ENCODE data around the gene TRIP11. TPM values are rescaled to one million over a fixed set of nuclear protein-coding genes. Genes with fewer than 3 reads are reported as not detected.

Gene TRIP11
- total RNA-seq, 4 donors from 2014 or later = 23.3 to 59.1 (median 36.9) TPM

DNA sequence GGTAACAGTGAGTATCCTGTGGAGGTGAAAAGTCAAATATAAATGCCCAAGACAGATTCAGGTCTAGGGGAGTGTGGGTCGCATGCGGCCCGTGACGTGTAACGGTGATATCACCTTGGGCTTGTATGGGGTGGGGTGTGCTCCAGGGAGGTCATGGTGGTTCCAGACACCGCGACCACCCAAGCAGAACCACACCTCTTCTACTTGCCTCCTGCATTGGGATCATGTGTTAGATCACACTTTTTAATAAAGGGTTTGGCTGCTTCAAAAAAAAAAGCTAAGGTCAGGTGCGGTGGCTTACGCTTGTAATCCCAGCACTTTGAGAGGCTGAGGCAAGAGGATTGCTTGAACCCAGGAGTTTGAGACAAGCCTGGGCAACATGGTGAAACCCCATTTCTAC is 96.9 kb downstream of the TRIP11 start:
- no peak overlapping the region for H3K27ac ChIP-seq
- H3K9me3 ChIP-seq = no peaks in the 10 kb centered on the region
- peaks cover 4% of the 10 kb centered on the region for H3K36me3 ChIP-seq
- H3K27me3 ChIP-seq = peaks cover 11% of the 10 kb centered on the region
- DNase-seq (ENCODE audit: low spot score in 2 of 2) = no peak
- H3K4me1 ChIP-seq = peaks cover 15% of the 10 kb centered on the region
- H3K4me3 ChIP-seq = no peak overlapping the region
- 94% methylated on average over 9 of the region's 9 CpGs for WGBS
- no peak for TF ChIP-seq POLR2AphosphoS5 (IDR thresholded peaks at IDR 0.05)
- no peak for TF ChIP-seq EP300 (IDR thresholded peaks at IDR 0.05)
- TF ChIP-seq, protein P1, sequence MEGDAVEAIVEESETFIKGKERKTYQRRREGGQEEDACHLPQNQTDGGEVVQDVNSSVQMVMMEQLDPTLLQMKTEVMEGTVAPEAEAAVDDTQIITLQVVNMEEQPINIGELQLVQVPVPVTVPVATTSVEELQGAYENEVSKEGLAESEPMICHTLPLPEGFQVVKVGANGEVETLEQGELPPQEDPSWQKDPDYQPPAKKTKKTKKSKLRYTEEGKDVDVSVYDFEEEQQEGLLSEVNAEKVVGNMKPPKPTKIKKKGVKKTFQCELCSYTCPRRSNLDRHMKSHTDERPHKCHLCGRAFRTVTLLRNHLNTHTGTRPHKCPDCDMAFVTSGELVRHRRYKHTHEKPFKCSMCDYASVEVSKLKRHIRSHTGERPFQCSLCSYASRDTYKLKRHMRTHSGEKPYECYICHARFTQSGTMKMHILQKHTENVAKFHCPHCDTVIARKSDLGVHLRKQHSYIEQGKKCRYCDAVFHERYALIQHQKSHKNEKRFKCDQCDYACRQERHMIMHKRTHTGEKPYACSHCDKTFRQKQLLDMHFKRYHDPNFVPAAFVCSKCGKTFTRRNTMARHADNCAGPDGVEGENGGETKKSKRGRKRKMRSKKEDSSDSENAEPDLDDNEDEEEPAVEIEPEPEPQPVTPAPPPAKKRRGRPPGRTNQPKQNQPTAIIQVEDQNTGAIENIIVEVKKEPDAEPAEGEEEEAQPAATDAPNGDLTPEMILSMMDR (IDR thresholded peaks at IDR 0.05) = no peak
- no peak for TF ChIP-seq POLR2A (IDR thresholded peaks at IDR 0.05)

DNA sequence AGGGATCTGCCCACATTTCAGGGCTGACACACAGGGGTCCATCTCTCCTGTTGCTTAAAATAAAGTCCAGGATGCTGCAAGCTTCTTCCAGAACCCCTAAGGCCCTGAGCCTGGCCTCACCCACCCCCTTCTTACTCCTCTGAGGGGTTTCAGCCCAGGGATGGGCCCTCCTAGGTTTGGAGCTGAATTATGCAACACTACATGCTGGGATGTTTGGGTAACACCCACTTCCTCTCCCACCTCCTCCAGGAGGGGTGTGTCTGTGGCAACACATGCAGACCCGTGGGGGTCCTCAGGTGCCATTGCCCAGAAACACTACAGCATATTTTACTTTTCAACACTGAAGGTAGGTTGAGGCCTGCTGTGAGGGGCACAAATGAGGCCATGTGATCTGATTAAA is 97.7 kb downstream of the TRIP11 start:
- H3K27ac ChIP-seq = no peak overlapping the region
- H3K36me3 ChIP-seq = peaks cover 4% of the 10 kb centered on the region
- DNase-seq (ENCODE audit: low spot score in 2 of 2) = no peak
- H3K4me3 ChIP-seq = no peak overlapping the region
- peaks cover 7% of the 10 kb centered on the region for H3K4me1 ChIP-seq
- H3K9me3 ChIP-seq = no peaks in the 10 kb centered on the region
- H3K27me3 ChIP-seq = peaks cover 7% of the 10 kb centered on the region
- no peak for TF ChIP-seq POLR2AphosphoS5 (IDR thresholded peaks at IDR 0.05)
- TF ChIP-seq POLR2A (IDR thresholded peaks at IDR 0.05) = no peak
- no peak for TF ChIP-seq EP300 (IDR thresholded peaks at IDR 0.05)
- TF ChIP-seq, protein P1 (IDR thresholded peaks at IDR 0.05) = no peak
- no CpG with 5 or more reads among the region's 1 CpG for WGBS

DNA sequence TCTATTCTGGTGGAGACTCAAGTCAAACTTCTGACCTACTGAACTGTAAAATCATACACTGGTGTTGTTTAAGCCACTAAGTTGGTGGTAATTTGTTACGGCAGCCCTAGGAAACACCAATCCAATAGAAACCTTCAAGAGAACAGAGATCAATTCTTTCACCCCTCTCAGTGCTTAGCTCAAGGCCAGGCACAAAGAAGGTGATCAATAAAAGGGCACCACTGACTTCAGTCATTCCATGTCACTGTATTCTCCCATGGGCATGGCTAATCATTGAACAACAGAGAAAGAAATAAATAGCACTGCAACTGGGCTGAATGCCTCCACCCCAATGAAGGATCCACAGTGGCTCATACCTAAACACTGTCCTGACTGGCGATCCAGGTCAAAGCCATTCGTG is 99.7 kb downstream of the TRIP11 start:
- no peaks in the 10 kb centered on the region for H3K9me3 ChIP-seq
- no peak overlapping the region for H3K4me3 ChIP-seq
- 79% methylated on average over 3 of the region's 3 CpGs for WGBS
- peaks cover 5% of the 10 kb centered on the region for H3K36me3 ChIP-seq
- H3K27me3 ChIP-seq = no peaks in the 10 kb centered on the region
- DNase-seq (ENCODE audit: low spot score in 2 of 2) = no peak
- no peaks in the 10 kb centered on the region for H3K4me1 ChIP-seq
- TF ChIP-seq POLR2A (IDR thresholded peaks at IDR 0.05) (no peak), EP300 (IDR thresholded peaks at IDR 0.05) (no peak), POLR2AphosphoS5 (IDR thresholded peaks at IDR 0.05) (no peak)
- TF ChIP-seq, protein P1 (IDR thresholded peaks at IDR 0.05) = no peak
- no peak overlapping the region for H3K27ac ChIP-seq

DNA sequence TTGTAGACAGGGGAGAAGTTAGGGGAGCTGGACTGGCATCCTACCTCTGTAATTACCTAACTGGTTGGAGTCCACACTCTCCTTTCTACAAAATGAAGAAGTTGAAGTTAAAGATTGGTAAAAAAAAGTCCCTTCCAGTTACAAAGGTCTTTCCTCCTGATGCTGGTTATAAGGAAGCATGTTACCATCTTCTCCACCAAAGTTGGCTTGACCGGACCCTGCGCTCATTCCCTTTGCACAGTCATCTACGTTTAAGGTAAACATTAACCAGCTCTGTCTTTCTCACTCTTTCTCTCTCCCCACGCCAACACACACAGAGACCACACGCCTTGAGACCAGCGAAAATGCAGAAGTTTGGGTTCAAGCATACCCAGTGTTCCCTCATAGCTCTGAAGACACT is 104.3 kb downstream of the TRIP11 start:
- H3K4me3 ChIP-seq = no peak overlapping the region
- WGBS = 93% methylated on average over 6 of the region's 6 CpGs
- no peaks in the 10 kb centered on the region for H3K27me3 ChIP-seq
- H3K36me3 ChIP-seq = peaks cover 8% of the 10 kb centered on the region
- peaks cover 5% of the 10 kb centered on the region for H3K4me1 ChIP-seq
- no peak for TF ChIP-seq POLR2A (IDR thresholded peaks at IDR 0.05)
- TF ChIP-seq, protein P1 (IDR thresholded peaks at IDR 0.05) = no peak
- no peak for TF ChIP-seq POLR2AphosphoS5 (IDR thresholded peaks at IDR 0.05)
- TF ChIP-seq EP300 (IDR thresholded peaks at IDR 0.05) = no peak
- H3K27ac ChIP-seq = no peak overlapping the region
- no peaks in the 10 kb centered on the region for H3K9me3 ChIP-seq
- DNase-seq (ENCODE audit: low spot score in 2 of 2) = no peak

DNA sequence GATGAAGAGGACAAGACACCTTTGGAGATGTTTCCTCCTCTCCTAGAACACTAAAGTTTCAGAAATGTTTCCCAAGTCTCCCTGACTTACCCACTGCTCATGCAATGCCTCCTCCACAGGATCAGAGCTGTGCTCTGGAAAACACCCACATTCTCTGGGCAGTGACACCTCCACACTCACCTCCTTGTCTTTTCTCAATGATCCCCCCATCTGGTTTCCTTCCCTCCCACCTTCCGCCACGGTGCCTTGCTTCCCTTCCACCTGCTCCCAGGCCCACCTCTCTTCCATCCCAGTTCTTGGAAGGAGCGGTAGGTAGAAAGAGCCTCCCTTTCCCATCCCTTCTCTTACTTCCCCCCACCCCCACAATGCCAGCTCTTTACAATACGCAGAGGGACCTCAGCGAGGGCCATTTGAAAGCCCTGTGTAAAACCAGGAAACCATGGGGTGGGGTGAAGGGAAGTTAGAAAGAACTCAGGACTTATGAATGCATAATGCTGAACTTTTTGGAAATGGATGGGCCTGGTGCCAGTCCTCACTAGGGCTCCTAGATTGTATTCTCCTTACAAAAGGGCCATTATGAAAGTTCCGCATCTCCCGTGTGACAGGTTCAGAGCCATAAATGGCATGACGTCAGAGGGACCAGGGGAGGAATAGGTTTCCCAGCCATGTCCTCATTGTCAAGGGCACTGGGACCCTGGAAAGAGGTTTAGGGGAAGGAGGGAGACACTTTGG is 105.1 kb downstream of the TRIP11 start:
- no peaks in the 10 kb centered on the region for H3K9me3 ChIP-seq
- no peak for TF ChIP-seq POLR2A (IDR thresholded peaks at IDR 0.05)
- peaks cover 5% of the 10 kb centered on the region for H3K4me1 ChIP-seq
- H3K27me3 ChIP-seq = no peaks in the 10 kb centered on the region
- no peak for DNase-seq (ENCODE audit: low spot score in 2 of 2)
- WGBS = 67% methylated on average over 8 of the region's 8 CpGs
- H3K36me3 ChIP-seq = peaks cover 6% of the 10 kb centered on the region
- no peak overlapping the region for H3K27ac ChIP-seq
- H3K4me3 ChIP-seq = no peak overlapping the region

Measured in suprapubic skin (tissue), 4 donors.